Panc1 (cell line): ENCODE results near the gene FSD1L.

Experiments
- POLR2AphosphoS5 ChIP-seq: IDR thresholded peaks from 2 replicates; pipeline ENCODE4 v1.6.1; 2012; ENCODE audit warnings: mild to moderate bottlenecking, low read depth, low read length, moderate library complexity
- REST ChIP-seq, 2 experiments: IDR thresholded peaks; 2 replicates each; pipeline ENCODE4 v1.6.1; 2011 to 2012; ENCODE audit warnings: low read depth in 2 of 2, control low read depth in 1 of 2, low read length in 1 of 2, mild to moderate bottlenecking in 1 of 2, moderate library complexity in 1 of 2; ENCODE audit not compliant: insufficient read depth in 1 of 2
- TCF7L2 ChIP-seq: IDR thresholded peaks from 2 replicates; pipeline ENCODE4 v1.6.1; 2011; ENCODE audit warnings: mild to moderate bottlenecking, low read depth, low read length, inconsistent platforms
- TF ChIP-seq, protein P1 (sequence below): fragments of 450-650 bp; IDR thresholded peaks from 2 replicates; pipeline ENCODE4 v1.5.1; 2017; ENCODE audit warnings: mild to moderate bottlenecking

DNA sequence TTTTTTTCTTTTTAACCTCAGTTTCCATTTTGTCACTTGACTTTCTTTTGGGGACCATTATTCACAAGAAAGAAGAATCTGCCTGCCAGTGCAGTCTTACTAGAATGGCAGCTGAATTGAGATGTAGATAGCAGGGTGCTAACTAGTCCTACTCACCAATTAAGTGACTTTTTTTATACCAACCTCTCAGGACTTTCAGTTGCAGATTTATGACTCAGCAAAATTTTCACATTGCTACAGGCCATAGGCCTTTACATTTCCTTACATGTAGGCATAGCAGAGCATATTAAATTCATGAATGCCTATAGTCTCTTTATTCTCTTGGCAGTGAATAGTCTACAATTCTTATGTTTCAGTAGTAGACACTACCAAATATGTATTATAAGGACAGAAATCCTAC is 56.0 kb downstream of the FSD1L start:
- TF ChIP-seq, protein P1, sequence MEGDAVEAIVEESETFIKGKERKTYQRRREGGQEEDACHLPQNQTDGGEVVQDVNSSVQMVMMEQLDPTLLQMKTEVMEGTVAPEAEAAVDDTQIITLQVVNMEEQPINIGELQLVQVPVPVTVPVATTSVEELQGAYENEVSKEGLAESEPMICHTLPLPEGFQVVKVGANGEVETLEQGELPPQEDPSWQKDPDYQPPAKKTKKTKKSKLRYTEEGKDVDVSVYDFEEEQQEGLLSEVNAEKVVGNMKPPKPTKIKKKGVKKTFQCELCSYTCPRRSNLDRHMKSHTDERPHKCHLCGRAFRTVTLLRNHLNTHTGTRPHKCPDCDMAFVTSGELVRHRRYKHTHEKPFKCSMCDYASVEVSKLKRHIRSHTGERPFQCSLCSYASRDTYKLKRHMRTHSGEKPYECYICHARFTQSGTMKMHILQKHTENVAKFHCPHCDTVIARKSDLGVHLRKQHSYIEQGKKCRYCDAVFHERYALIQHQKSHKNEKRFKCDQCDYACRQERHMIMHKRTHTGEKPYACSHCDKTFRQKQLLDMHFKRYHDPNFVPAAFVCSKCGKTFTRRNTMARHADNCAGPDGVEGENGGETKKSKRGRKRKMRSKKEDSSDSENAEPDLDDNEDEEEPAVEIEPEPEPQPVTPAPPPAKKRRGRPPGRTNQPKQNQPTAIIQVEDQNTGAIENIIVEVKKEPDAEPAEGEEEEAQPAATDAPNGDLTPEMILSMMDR: no peak
- TF ChIP-seq REST (IDR thresholded peaks at IDR 0.05; ENCODE audit: insufficient read depth in 1 of 2, low read depth in 2 of 2, low read length in 1 of 2) (no peak), POLR2AphosphoS5 (no peak), TCF7L2 (no peak)
